ENCODE data around the gene NRSN1. TPM values are rescaled to one million over a fixed set of nuclear protein-coding genes. Genes with fewer than 3 reads are reported as not detected.

NRSN1 gene
- total and polyA plus RNA-seq, 5 experiments from 2014 or later = not detected

- Mint-ChIP-seq H3K27ac (no peak overlapping the region), H3K4me1 (no peaks in the 10 kb centered on the region), H3K36me3 (no peaks in the 10 kb centered on the region), H3K4me3 (no peak overlapping the region), H3K27me3 (peaks cover 7 to 49% (median 16%) of the 10 kb centered on the region in 5 donors), H3K9me3 (peaks cover 0 to 21% (median 7%) of the 10 kb centered on the region in 9 donors)
- DNase-seq = no peak
- no peak for ATAC-seq
- POLR2A ChIA-PET = no interaction called here
Observed at GRCh38 chr6:24147511-24148153, 21.6 kb downstream of the NRSN1 start.

GRCh38 chr6:24148154-24148570 lies 22.1 kb downstream of the NRSN1 start:
- peaks cover 0 to 21% (median 7%) of the 10 kb centered on the region in 9 donors for H3K9me3 Mint-ChIP-seq
- no peaks in the 10 kb centered on the region for H3K36me3 Mint-ChIP-seq
- ATAC-seq (no peak), DNase-seq (no peak)
- H3K27me3 Mint-ChIP-seq = peaks cover 7 to 49% (median 16%) of the 10 kb centered on the region in 5 donors
- no peak overlapping the region for H3K4me3 Mint-ChIP-seq
- no peaks in the 10 kb centered on the region for H3K4me1 Mint-ChIP-seq
- no peak overlapping the region for H3K27ac Mint-ChIP-seq
- POLR2A ChIA-PET = no interaction called here

- Mint-ChIP-seq H3K27ac (no peak overlapping the region), H3K4me3 (no peak overlapping the region), H3K4me1 (no peaks in the 10 kb centered on the region), H3K27me3 (peaks cover 7 to 49% (median 16%) of the 10 kb centered on the region in 5 donors), H3K9me3 (peaks cover 0 to 21% (median 7%) of the 10 kb centered on the region in 9 donors), H3K36me3 (no peaks in the 10 kb centered on the region)
- POLR2A ChIA-PET = no interaction called here
- DNase-seq = no peak
- no peak for ATAC-seq
Observed at GRCh38 chr6:24148684-24149083, 22.7 kb downstream of the NRSN1 start.

GRCh38 chr6:24149296-24149695 lies 23.3 kb downstream of the NRSN1 start:
- Mint-ChIP-seq H3K27me3 (peaks cover 7 to 49% (median 16%) of the 10 kb centered on the region in 5 donors), H3K4me3 (no peak overlapping the region), H3K4me1 (no peaks in the 10 kb centered on the region), H3K36me3 (no peaks in the 10 kb centered on the region), H3K9me3 (peaks cover 0 to 21% (median 6%) of the 10 kb centered on the region in 9 donors), H3K27ac (no peak overlapping the region)
- no peak for DNase-seq
- POLR2A ChIA-PET = no interaction called here
- ATAC-seq = no peak

- H3K9me3 Mint-ChIP-seq = peaks cover 0 to 21% (median 6%) of the 10 kb centered on the region in 9 donors
- no peak overlapping the region for H3K4me3 Mint-ChIP-seq
- no peaks in the 10 kb centered on the region for H3K36me3 Mint-ChIP-seq
- no peak for DNase-seq
- no peak for ATAC-seq
- no peaks in the 10 kb centered on the region for H3K4me1 Mint-ChIP-seq
- H3K27ac Mint-ChIP-seq = no peak overlapping the region
- POLR2A ChIA-PET = interaction anchor here (0.6 kb wide), 1 partner anchor 36 kb away, joined by 3 read pairs; no protein-coding TSS in a partner anchor
- peaks cover 7 to 49% (median 16%) of the 10 kb centered on the region in 5 donors for H3K27me3 Mint-ChIP-seq
Observed at GRCh38 chr6:24149836-24150235, 23.8 kb downstream of the NRSN1 start.

- no peak for DNase-seq
- POLR2A ChIA-PET = no interaction called here
- Mint-ChIP-seq H3K27ac (no peak overlapping the region), H3K27me3 (peaks cover 5 to 56% (median 16%) of the 10 kb centered on the region in 5 donors), H3K36me3 (no peaks in the 10 kb centered on the region), H3K9me3 (peaks cover 0 to 21% (median 6%) of the 10 kb centered on the region in 9 donors), H3K4me3 (no peak overlapping the region), H3K4me1 (no peaks in the 10 kb centered on the region)
- no peak for ATAC-seq
Observed at GRCh38 chr6:24152014-24152413, 26.0 kb downstream of the NRSN1 start.

GRCh38 chr6:24154121-24154520 lies 28.1 kb downstream of the NRSN1 start:
- Mint-ChIP-seq H3K4me3 (no peak overlapping the region), H3K27ac (no peak overlapping the region), H3K36me3 (no peaks in the 10 kb centered on the region), H3K27me3 (peaks cover 6 to 56% (median 23%) of the 10 kb centered on the region in 5 donors), H3K9me3 (peaks cover 0 to 21% (median 6%) of the 10 kb centered on the region in 9 donors), H3K4me1 (no peaks in the 10 kb centered on the region)
- POLR2A ChIA-PET = no interaction called here
- no peak for DNase-seq
- ATAC-seq = no peak

GRCh38 chr6:24157886-24158285 lies 31.9 kb downstream of the NRSN1 start:
- no peak overlapping the region for H3K4me3 Mint-ChIP-seq

GRCh38 chr6:24183584-24183983 lies 57.6 kb downstream of the NRSN1 start:
- H3K4me3 Mint-ChIP-seq = no peak overlapping the region
- ATAC-seq (no peak), DNase-seq (no peak)
- POLR2A ChIA-PET = no interaction called here
- peaks cover 0 to 9% (median 0%) of the 10 kb centered on the region in 9 donors for H3K9me3 Mint-ChIP-seq
- H3K27ac Mint-ChIP-seq = no peak overlapping the region
- no peaks in the 10 kb centered on the region for H3K36me3 Mint-ChIP-seq
- peaks cover 6 to 23% (median 7%) of the 10 kb centered on the region in 5 donors for H3K27me3 Mint-ChIP-seq
- no peaks in the 10 kb centered on the region for H3K4me1 Mint-ChIP-seq

More at GRCh38 chr6:24157886-24158285, 31.9 kb downstream of the NRSN1 start:
- H3K9me3 Mint-ChIP-seq = no peaks in the 10 kb centered on the region
- ATAC-seq (no peak), DNase-seq (no peak)
- POLR2A ChIA-PET = no interaction called here
- H3K4me1 Mint-ChIP-seq = no peaks in the 10 kb centered on the region
- H3K27ac Mint-ChIP-seq = no peak overlapping the region
- peaks cover 5 to 35% (median 11%) of the 10 kb centered on the region in 5 donors for H3K27me3 Mint-ChIP-seq
- no peaks in the 10 kb centered on the region for H3K36me3 Mint-ChIP-seq

- H3K9me3 Mint-ChIP-seq = peaks cover 0 to 9% (median 0%) of the 10 kb centered on the region in 9 donors
- H3K4me1 Mint-ChIP-seq = no peaks in the 10 kb centered on the region
- ATAC-seq = no peak
- no peak overlapping the region for H3K27ac Mint-ChIP-seq
- peaks cover 5 to 25% (median 9%) of the 10 kb centered on the region in 5 donors for H3K27me3 Mint-ChIP-seq
- POLR2A ChIA-PET = interaction anchor here (0.5 kb wide), 1 partner anchor 36 kb away, joined by 3 read pairs; no protein-coding TSS in a partner anchor
- H3K36me3 Mint-ChIP-seq = no peaks in the 10 kb centered on the region
- DNase-seq = no peak
- H3K4me3 Mint-ChIP-seq = no peak overlapping the region
Observed at GRCh38 chr6:24186349-24186748, 60.3 kb downstream of the NRSN1 start.

- Mint-ChIP-seq H3K4me3 (no peak overlapping the region), H3K9me3 (peaks cover 0 to 2% (median 0%) of the 10 kb centered on the region in 9 donors), H3K4me1 (no peaks in the 10 kb centered on the region), H3K27ac (no peak overlapping the region), H3K36me3 (no peaks in the 10 kb centered on the region), H3K27me3 (peaks cover 7 to 33% (median 13%) of the 10 kb centered on the region in 5 donors)
- no peak for DNase-seq
- no peak for ATAC-seq
- POLR2A ChIA-PET = no interaction called here
Observed at GRCh38 chr6:24187965-24188577, 62.1 kb downstream of the NRSN1 start.

- POLR2A ChIA-PET = no interaction called here
- no peak for ATAC-seq
Observed at GRCh38 chr6:24188578-24189080, 62.6 kb downstream of the NRSN1 start.

GRCh38 chr6:24191346-24191745 lies 65.3 kb downstream of the NRSN1 start:
- Mint-ChIP-seq H3K27me3 (peaks cover 7 to 42% (median 17%) of the 10 kb centered on the region in 5 donors), H3K27ac (no peak overlapping the region), H3K4me3 (no peak overlapping the region), H3K4me1 (no peaks in the 10 kb centered on the region), H3K9me3 (no peaks in the 10 kb centered on the region), H3K36me3 (no peaks in the 10 kb centered on the region)
- no peak for DNase-seq
- POLR2A ChIA-PET = no interaction called here
- no peak for ATAC-seq

More at GRCh38 chr6:24188578-24189080, 62.6 kb downstream of the NRSN1 start:
- no peak overlapping the region for H3K4me3 Mint-ChIP-seq
- H3K36me3 Mint-ChIP-seq = no peaks in the 10 kb centered on the region
- H3K27me3 Mint-ChIP-seq = peaks cover 7 to 38% (median 15%) of the 10 kb centered on the region in 5 donors
- H3K27ac Mint-ChIP-seq = no peak overlapping the region
- no peaks in the 10 kb centered on the region for H3K4me1 Mint-ChIP-seq
- no peak for DNase-seq
- H3K9me3 Mint-ChIP-seq = no peaks in the 10 kb centered on the region

Measured in naive thymus-derived CD8-positive, alpha-beta T cell (primary cell).